Activated CD4-positive, alpha-beta T cell treated with anti-CD3 and anti-CD28 coated beads for 48 hours (primary cell): ENCODE results near the gene SLC12A5.

Experiments
- DNase-seq: peaks from one replicate; pipeline ENCODE4 v3.0.0-alpha.2; 2020

SLC12A5 gene

GRCh38 chr20:46030284-46031013 lies 1.4 kb downstream of the SLC12A5 start:
- DNase-seq = no peak

GRCh38 chr20:46031014-46031569 lies 2.1 kb downstream of the SLC12A5 start:
- DNase-seq = no peak

- no peak for DNase-seq
Measured at GRCh38 chr20:46031701-46032254, 2.8 kb downstream of the SLC12A5 start.

GRCh38 chr20:46034039-46034438 lies 5.0 kb downstream of the SLC12A5 start:
- no peak for DNase-seq

- no peak for DNase-seq
Measured at GRCh38 chr20:46035253-46035652, 6.2 kb downstream of the SLC12A5 start.

- DNase-seq = no peak
Measured at GRCh38 chr20:46035713-46036112, 6.7 kb downstream of the SLC12A5 start.

- no peak for DNase-seq
Measured at GRCh38 chr20:46036370-46036769, 7.4 kb downstream of the SLC12A5 start.

- no peak for DNase-seq
Measured at GRCh38 chr20:46037036-46037435, 8.0 kb downstream of the SLC12A5 start.

GRCh38 chr20:46040902-46041535 lies 12.0 kb downstream of the SLC12A5 start:
- peak; percentile 68 for DNase-seq

- DNase-seq = no peak
Measured at GRCh38 chr20:46043556-46043955, 14.5 kb downstream of the SLC12A5 start.

- no peak for DNase-seq
Measured at GRCh38 chr20:46044896-46045295, 15.9 kb downstream of the SLC12A5 start.

GRCh38 chr20:46046588-46047310 lies 17.7 kb downstream of the SLC12A5 start:
- DNase-seq = no peak

GRCh38 chr20:46047821-46048220 lies 18.8 kb downstream of the SLC12A5 start:
- no peak for DNase-seq

- no peak for DNase-seq
Measured at GRCh38 chr20:46049190-46049589, 20.2 kb downstream of the SLC12A5 start.

GRCh38 chr20:46049815-46050214 lies 20.8 kb downstream of the SLC12A5 start:
- no peak for DNase-seq

- DNase-seq = no peak
Measured at GRCh38 chr20:46050444-46050843, 21.4 kb downstream of the SLC12A5 start.

GRCh38 chr20:46050885-46051284 lies 21.9 kb downstream of the SLC12A5 start:
- no peak for DNase-seq

- DNase-seq = no peak
Measured at GRCh38 chr20:46051556-46052308, 22.7 kb downstream of the SLC12A5 start.

- DNase-seq = no peak
Measured at GRCh38 chr20:46053416-46053815, 24.4 kb downstream of the SLC12A5 start.

GRCh38 chr20:46054606-46055005 lies 25.6 kb downstream of the SLC12A5 start:
- DNase-seq = no peak

- no peak for DNase-seq
Measured at GRCh38 chr20:46055269-46055668, 26.3 kb downstream of the SLC12A5 start.

- no peak for DNase-seq
Measured at GRCh38 chr20:46056027-46056833, 27.2 kb downstream of the SLC12A5 start.
